ENCODE results near the gene NCAM1. TPM values are rescaled to one million over a fixed set of nuclear protein-coding genes. Genes with fewer than 3 reads are reported as not detected.

Gene NCAM1
- total and polyA plus RNA-seq, 2 donors (not counting 3 experiments of a cell fraction or from before 2014, with no cell fraction given): 0.03 TPM; not detected in 1

- no peaks in the 10 kb centered on the region for H3K36me3 ChIP-seq (ENCODE audit: control insufficient read depth in 2 of 2, extremely low read depth in 1 of 2, insufficient read depth in 2 of 2, low read length in 2 of 2)
- no TSS peak for BruUV-seq (replicated peaks)
- no peak overlapping the region for H3K27ac ChIP-seq (ENCODE audit: insufficient read depth, low read depth, low read length)
- no peaks in the 10 kb centered on the region for H3K79me2 ChIP-seq (ENCODE audit: control insufficient read depth, insufficient read depth, low read length)
- CTCF ChIA-PET: no interaction called here
- FAIRE-seq (no peak), DNase-seq (ENCODE audit: low read depth, low spot score) (no peak)
- H4K20me1 ChIP-seq (replicated peaks; ENCODE audit: control insufficient read depth, extremely low read depth, insufficient read depth, low read length): no peaks in the 10 kb centered on the region
- TF ChIP-seq FOS (IDR thresholded peaks at IDR 0.05; ENCODE audit: borderline replicate concordance, insufficient read depth, low read length) (no peak), GATA2 (IDR thresholded peaks at IDR 0.05; ENCODE audit: insufficient read depth, insufficient read length, low read depth, low read length) (no peak), JUN (IDR thresholded peaks at IDR 0.05; ENCODE audit: borderline replicate concordance, insufficient read depth, insufficient read length, low read depth) (no peak), MAX (IDR thresholded peaks at IDR 0.05; ENCODE audit: insufficient read depth, insufficient read length) (no peak), POLR2AphosphoS5 (IDR thresholded peaks at IDR 0.05; ENCODE audit: insufficient read depth, low read depth, low read length) (no peak), CTCF (IDR thresholded peaks at IDR 0.05; ENCODE audit: extremely low read depth in 1 of 2, insufficient read depth in 1 of 2, low read depth in 1 of 2, low read length in 2 of 2) (no peak), POLR2A (IDR thresholded peaks at IDR 0.05; ENCODE audit: low read depth, low read length) (no peak), MYC (IDR thresholded peaks at IDR 0.05; ENCODE audit: low read depth, low read length) (no peak)
- peaks cover 2% of the 10 kb centered on the region for H3K9me3 ChIP-seq (replicated peaks; ENCODE audit: control insufficient read depth, insufficient read depth, low read length)
- no peaks in the 10 kb centered on the region for H3K9me1 ChIP-seq (replicated peaks; ENCODE audit: control insufficient read depth, extremely low read depth, insufficient read depth, low read length)
- POLR2A ChIA-PET: no interaction called here
- H3K4me3 ChIP-seq (replicated peaks in 1 of 3; ENCODE audit: insufficient read depth in 1 of 3, low read depth in 1 of 3, low read length in 3 of 3): no peak overlapping the region
- dilution Hi-C loops (cut with MboI; ENCODE audit: extremely low pct_ligation_motif_present, low sequenced_read_pairs) (no loop called here), intact Hi-C loops (cut with micrococcal nuclease) (no loop called here)
- H3K9ac ChIP-seq (replicated peaks; ENCODE audit: extremely low read depth, insufficient read depth, low read length): no peak overlapping the region
- H3K4me2 ChIP-seq (ENCODE audit: insufficient read depth, low read length): no peak overlapping the region
- no peaks in the 10 kb centered on the region for H3K4me1 ChIP-seq (ENCODE audit: control insufficient read depth, extremely low read depth, insufficient read depth, low read length)
- H2AFZ ChIP-seq (ENCODE audit: low read depth, low read length): no peak overlapping the region
- no peaks in the 10 kb centered on the region for H3K27me3 ChIP-seq (ENCODE audit: control insufficient read depth in 2 of 2, insufficient read depth in 2 of 2, low read length in 2 of 2)
Observed at GRCh38 chr11:113026778-113027177, 65.6 kb downstream of the NCAM1 start.

All from endothelial cell of umbilical vein (primary cell).